Right lobe of liver (tissue), 6 donors: ENCODE data around the gene MRPL53. TPM values are rescaled to one million over a fixed set of nuclear protein-coding genes. Genes with fewer than 3 reads are reported as not detected.

Experiments
- ATAC-seq, 4 donors: fragments of 200-7000 bp; cut with Tn5 transposase; one replicate each; pipeline ENCODE4 v1.9.1; 2020; ENCODE audit warnings: mild to moderate bottlenecking in 4 of 4, moderate library complexity in 4 of 4
- DNase-seq, 3 donors: peaks; one replicate each; pipeline ENCODE4 v3.0.0-alpha.2; 2020
- H3K27ac ChIP-seq, 3 donors: fragments of 200-600 bp; one replicate each; pipeline ENCODE4 v1.8.0; 2022
- H3K27me3 ChIP-seq, 2 donors: fragments of 200-600 bp; one replicate each; pipeline ENCODE4 v1.8.0; 2022
- H3K36me3 ChIP-seq, 4 donors: fragments of 200-600 bp; sonication (generic) in 1 of 4; one replicate each; pipeline versions ENCODE4 v1.5.1 to v1.8.0; 2017 to 2022; ENCODE audit warnings: control low read depth in 1 of 4
- H3K4me1 ChIP-seq, 4 donors: fragments of 200-600 bp; sonication (generic) in 1 of 4; one replicate each; pipeline versions ENCODE4 v1.5.1 to v1.8.0; 2017 to 2022; ENCODE audit warnings: control low read depth in 1 of 4
- H3K4me3 ChIP-seq, 3 donors: fragments of 200-600 bp; one replicate each; pipeline ENCODE4 v1.8.0; 2022
- H3K9me3 ChIP-seq, 4 donors: fragments of 200-600 bp; sonication (generic) in 1 of 4; one replicate each; pipeline versions ENCODE4 v1.5.1 to v1.8.0; 2017 to 2022; ENCODE audit warnings: control low read depth in 1 of 4
- POLR2A ChIP-seq: fragments of 450-650 bp; IDR thresholded peaks from one replicate; pipeline ENCODE4 v1.6.1; 2017; ENCODE audit warnings: antibody characterized with exemption, mild to moderate bottlenecking
- WGBS: methylation state at CpG from one replicate; pipeline ENCODE4 v1.1.6; 2018; ENCODE audit warnings: low coverage, low lambda C conversion rate; ENCODE audit not compliant: insufficient coverage; ENCODE audit errors: missing lambda C conversion rate; 5-methylcytosine and 5-hydroxymethylcytosine counted together
- intact Hi-C, 2 donors: fragments of 100-400 bp; cut with DNase I; formaldehyde crosslinking; loops; one replicate each; pipeline versions ENCODE4 v1.11.2 to v1.14.1; 2022
- total RNA-seq, 6 experiments: library from RNA; depleted of rRNA in 2 of 6; stranded (reverse); fragments of >200 nt in 2 of 6; fragmentation: NEBNext Ultra II Directional in 3 of 6; extraction: Animal tissue kit (Norgen Biotek cat#: 25700) in 3 of 6; gene quantifications; one replicate each; pipeline versions ENCODE4 v1.1.0 to v1.2.4, GENCODE V29; 2016 to 2023
- TF ChIP-seq, protein P1 (sequence below), 4 donors: fragments of 200-600 bp in 3 of 4; fragments of 450-650 bp in 1 of 4; IDR thresholded peaks; one replicate each; pipeline versions ENCODE4 v1.5.1 to v1.8.0; 2016 to 2022; ENCODE audit warnings: antibody characterized with exemption in 4 of 4, mild to moderate bottlenecking in 2 of 4
- donor health status: DM: no; HTN: yes; CAD: no.
- donor health status: DM: no; HTN: no; CAD: no.
- donor health status: DM: no; HTN: no; CAD: no.
- donor health status: DM: no; HTN: yes; CAD: no.
- donor health status: DM: no; HTN: yes; CAD: no.

MRPL53 gene
- total RNA-seq, 6 experiments from 2014 or later, result 10.7 to 51.9 (median 42.6) TPM

DNA sequence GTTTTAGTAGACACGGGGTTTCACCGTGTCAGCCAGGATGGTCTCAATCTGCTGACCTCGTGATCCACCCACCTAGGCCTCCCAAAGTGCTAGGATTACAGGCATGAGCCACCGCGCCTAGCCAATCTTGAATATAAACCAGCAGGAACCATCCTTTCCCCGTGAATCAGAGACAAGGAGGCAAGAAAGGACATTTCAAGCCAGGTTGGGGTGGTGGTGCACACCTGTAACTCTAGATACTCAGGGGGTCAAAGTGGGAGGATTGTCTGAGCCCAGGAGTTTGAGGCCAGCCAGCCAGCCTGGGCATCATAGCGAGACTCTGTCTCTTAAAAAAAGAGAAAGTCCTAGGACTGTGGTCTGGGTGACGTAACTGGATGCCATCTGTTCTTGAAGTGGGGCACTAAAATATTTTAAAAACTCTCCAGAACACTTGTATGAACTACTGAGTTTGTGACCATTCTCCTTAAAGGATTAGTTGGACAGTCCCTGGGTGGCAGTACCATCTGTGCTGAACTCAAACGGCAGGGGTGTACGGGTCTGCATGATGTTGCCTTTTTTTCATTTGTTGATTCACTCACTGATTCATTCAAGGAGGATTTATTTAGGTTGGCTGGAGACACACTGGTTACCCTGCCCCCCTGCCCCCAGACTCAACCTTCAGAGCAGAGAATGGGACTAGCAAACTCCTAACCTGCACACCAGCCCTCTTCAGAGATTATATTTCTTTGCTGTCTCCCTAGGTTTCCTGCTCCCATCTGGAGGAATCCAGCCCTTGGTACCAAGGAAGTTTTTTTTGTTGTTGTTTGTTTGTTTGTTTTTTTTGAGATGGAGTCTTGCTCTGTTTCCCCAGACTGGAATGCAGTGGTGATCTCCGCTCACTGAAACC, 38.9 kb upstream of the MRPL53 start:
- ATAC-seq (no peak), DNase-seq (no peak)
- H3K4me3 ChIP-seq, result no peak overlapping the region
- WGBS, result 26% methylated on average over 8 of the region's 11 CpGs
- H3K27ac ChIP-seq, result no peak overlapping the region
- peaks cover 6 to 38% of the 10 kb centered on the region in 2 donors for H3K27me3 ChIP-seq
- intact Hi-C loops, result no loop called here
- TF ChIP-seq POLR2A, result no peak
- TF ChIP-seq, protein P1, sequence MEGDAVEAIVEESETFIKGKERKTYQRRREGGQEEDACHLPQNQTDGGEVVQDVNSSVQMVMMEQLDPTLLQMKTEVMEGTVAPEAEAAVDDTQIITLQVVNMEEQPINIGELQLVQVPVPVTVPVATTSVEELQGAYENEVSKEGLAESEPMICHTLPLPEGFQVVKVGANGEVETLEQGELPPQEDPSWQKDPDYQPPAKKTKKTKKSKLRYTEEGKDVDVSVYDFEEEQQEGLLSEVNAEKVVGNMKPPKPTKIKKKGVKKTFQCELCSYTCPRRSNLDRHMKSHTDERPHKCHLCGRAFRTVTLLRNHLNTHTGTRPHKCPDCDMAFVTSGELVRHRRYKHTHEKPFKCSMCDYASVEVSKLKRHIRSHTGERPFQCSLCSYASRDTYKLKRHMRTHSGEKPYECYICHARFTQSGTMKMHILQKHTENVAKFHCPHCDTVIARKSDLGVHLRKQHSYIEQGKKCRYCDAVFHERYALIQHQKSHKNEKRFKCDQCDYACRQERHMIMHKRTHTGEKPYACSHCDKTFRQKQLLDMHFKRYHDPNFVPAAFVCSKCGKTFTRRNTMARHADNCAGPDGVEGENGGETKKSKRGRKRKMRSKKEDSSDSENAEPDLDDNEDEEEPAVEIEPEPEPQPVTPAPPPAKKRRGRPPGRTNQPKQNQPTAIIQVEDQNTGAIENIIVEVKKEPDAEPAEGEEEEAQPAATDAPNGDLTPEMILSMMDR (IDR thresholded peaks at IDR 0.05), result no peak
- no peaks in the 10 kb centered on the region for H3K9me3 ChIP-seq
- peaks cover 0 to 15% (median 2%) of the 10 kb centered on the region in 4 donors for H3K4me1 ChIP-seq
- H3K36me3 ChIP-seq, result no peaks in the 10 kb centered on the region

DNA sequence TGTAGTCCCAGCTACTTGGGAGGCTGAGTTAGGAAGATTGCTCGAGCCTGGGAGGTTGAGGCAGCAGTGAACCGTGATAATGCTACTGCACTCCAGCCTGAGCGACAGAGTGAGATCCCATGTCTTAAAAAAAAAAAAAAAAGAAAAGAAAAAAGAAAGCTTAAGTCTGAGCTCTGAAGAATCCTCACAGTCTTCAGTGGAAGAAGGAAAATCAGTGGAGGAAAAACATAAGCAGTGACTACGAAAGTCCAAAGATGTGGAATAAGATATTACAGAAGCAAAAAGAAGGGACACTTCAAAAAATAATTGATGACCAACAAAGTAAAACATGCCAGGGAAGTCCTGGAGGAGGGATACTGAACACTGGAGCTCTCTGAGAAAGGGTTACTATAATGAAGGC, 37.8 kb upstream of the MRPL53 start:
- no peak for ATAC-seq
- Histone ChIP-seq H3K9me3 (no peaks in the 10 kb centered on the region), H3K4me1 (peaks cover 0 to 16% (median 6%) of the 10 kb centered on the region in 4 donors), H3K36me3 (no peaks in the 10 kb centered on the region), H3K27me3 (peaks cover 6 to 27% of the 10 kb centered on the region in 2 donors), H3K27ac (no peak overlapping the region), H3K4me3 (no peak overlapping the region)
- intact Hi-C loops, result no loop called here
- TF ChIP-seq, protein P1 (IDR thresholded peaks at IDR 0.05), result no peak
- no peak for TF ChIP-seq POLR2A
- DNase-seq, result no peak
- WGBS, result 85% methylated on average over 2 of the region's 4 CpGs

DNA sequence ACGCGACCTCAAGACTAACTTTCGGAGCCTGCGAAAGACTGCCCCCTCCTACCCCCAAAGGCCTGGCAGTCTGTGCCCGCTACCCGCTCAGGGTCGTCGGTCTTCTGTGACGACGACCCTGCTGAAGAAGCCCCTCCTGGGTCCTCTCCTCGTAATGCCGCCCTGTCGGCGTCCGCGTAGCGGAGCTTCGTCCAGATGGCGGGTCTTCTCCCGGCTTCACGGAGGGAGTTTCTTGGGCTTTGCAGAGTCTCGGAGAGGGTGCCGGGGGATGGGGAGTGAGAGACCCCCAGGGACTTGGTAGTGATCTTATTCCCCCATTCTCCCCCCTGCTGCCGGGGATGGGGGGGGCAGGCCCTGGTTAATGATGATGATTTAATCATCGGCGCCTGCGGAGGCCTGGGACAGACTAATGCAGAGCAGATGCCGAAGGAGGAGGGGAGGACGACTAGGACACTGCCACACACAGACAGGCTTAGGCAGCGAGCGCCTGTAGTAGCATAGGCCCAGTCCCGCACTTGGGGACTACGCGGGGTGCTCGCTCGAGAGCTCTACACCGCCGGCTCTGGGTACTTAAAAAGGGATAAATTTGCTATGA, 35.5 kb upstream of the MRPL53 start:
- Histone ChIP-seq H3K36me3 (no peaks in the 10 kb centered on the region), H3K27me3 (peaks cover under 1 to 4% of the 10 kb centered on the region in 2 donors), H3K9me3 (no peaks in the 10 kb centered on the region), H3K27ac (peak overlapping the region; percentile 92 to 96 (median 94)), H3K4me1 (peaks cover 0 to 31% (median 12%) of the 10 kb centered on the region in 4 donors), H3K4me3 (peak overlapping the region; percentile 76 to 95 (median 78))
- ATAC-seq (peak in 1 of 4 donors; percentile 6), DNase-seq (peak in 1 of 3 donors; percentile 42)
- intact Hi-C loops, result no loop called here
- no peak for TF ChIP-seq POLR2A
- TF ChIP-seq, protein P1 (IDR thresholded peaks at IDR 0.05), result no peak
- WGBS, result 11% methylated on average over 33 of the region's 38 CpGs

DNA sequence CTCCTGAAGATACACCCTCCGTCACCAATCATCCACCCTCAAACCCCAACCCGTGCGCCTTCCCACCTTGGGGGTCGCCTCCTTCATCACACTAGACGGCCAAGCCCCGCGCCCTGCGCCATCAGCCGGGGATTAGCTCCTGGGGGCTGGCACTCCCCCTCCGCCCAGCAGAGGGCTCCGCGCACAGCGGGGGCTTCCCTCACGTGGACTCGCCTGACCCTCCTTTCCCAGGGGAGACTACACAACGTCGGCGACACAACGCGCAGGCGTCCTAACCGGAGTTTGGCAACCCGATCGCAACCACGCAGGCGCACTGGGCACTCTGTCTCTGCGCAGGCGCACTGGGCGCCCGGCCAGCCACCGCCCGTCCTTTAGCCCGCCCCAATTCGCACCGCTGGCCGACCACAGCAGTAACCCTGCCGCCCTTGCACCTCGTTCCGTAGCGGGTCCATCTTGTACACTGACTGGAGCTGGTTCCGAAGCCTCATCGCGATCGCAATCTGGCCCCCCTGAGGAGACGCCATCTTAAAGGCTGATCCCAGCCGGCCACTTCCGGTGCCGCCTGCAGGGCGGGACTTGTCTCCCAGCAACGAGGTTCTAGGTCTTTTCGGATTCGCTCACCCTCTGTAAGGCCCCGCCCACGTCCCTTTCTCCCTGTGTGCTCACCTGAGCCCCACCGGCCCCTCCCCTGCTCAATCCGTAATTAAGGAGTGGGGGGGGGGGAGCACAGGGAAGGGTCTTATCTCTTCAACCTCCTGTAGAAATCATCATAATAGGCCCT, 34.9 kb upstream of the MRPL53 start, which contains the start of gene PCGF1:
PCGF1 (minus strand) TSS at position 551 of the 781 bp plus-strand sequence; CDS start at position 524, 27 bp downstream.
- peaks cover 0 to 31% (median 12%) of the 10 kb centered on the region in 4 donors for H3K4me1 ChIP-seq
- WGBS, result 0% methylated on average over 27 of the region's 56 CpGs
- peak within 1 kb of the TSS; percentile 92 to 96 (median 94) for H3K27ac ChIP-seq
- no peaks in the 10 kb centered on the region for H3K9me3 ChIP-seq
- H3K27me3 ChIP-seq, result no peaks in the 10 kb centered on the region
- peak; percentile 87 to 93 (median 88) for ATAC-seq
- peak; percentile 99 to 100 (median 99) for DNase-seq
- TF ChIP-seq POLR2A, result peak; percentile 45
- TF ChIP-seq, protein P1 (IDR thresholded peaks at IDR 0.05), result peak in 1 of 4 donors; percentile 19
- H3K36me3 ChIP-seq, result no peaks in the 10 kb centered on the region
- H3K4me3 ChIP-seq, result peak within 1 kb of the TSS; percentile 76 to 95 (median 78)
- intact Hi-C loops, result no loop called here
